NCI-H2107 treated with DMSO at 0.1 percent for 48 hours (cell line): Measurements from ENCODE around the gene TMC6.
"Not testable (repeated sequence)": the region's sequence is repeated elsewhere in the genome, so short reads cannot be mapped to it uniquely, and the experiment has no call there.

Source experiments
- DNase-seq: peaks from one replicate; lab custom pipeline; 2025; ENCODE audit not compliant: unreplicated experiment; lab: John Stamatoyannopoulos, UW

The TMC6 gene

GRCh38 chr17:78082988-78083387 is 45.6 kb downstream of the TMC6 start:
- no peak for DNase-seq

DNA sequence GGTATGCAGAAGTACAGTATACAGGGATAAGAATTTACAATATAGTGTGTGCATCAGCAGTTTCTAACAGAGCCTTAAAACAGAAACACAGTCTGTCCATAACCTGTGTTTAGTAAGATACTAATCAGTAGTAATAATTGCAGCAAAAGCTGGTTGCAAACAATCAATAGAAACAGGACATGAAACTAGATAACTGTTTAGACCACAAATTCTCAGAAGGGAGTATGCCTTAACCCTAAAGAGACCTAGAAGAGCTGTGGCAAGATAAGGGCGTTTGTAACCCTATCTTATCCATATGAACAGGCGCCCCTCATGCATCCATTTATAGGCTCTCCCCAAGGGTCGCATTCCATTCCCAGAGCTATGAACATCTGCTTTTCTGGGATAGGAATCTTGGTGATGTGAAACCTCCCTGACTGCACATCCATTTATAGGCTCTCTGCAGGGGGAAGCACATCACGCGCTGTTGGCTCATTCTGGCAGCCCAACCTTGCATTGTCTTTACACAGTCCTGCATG is 46.1 kb downstream of the TMC6 start:
- DNase-seq = not testable (repeated sequence)

DNA sequence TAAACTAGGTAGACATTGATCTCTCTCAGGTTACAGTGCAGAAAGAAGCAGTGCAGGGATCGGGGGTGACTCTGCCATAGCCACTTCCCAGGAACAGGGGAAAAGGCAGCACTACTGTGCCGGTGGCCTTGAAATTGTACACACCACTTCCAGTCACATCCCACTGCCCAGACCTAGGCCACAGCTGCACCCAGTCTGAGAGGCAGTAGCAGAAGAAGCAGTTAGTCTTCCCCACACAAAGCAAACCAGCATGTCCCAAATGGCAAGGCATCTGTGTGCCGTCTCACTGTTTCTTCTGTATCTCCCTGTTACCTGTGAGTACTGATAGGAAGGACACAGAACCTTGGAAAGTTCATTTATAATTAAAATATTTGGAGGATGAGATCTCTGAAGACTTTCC is 47.0 kb downstream of the TMC6 start:
- no peak for DNase-seq

GRCh38 chr17:78079253-78079652 is 49.3 kb downstream of the TMC6 start:
- DNase-seq = no peak

GRCh38 chr17:78075545-78075944 is 53.0 kb downstream of the TMC6 start:
- DNase-seq = no peak

DNA sequence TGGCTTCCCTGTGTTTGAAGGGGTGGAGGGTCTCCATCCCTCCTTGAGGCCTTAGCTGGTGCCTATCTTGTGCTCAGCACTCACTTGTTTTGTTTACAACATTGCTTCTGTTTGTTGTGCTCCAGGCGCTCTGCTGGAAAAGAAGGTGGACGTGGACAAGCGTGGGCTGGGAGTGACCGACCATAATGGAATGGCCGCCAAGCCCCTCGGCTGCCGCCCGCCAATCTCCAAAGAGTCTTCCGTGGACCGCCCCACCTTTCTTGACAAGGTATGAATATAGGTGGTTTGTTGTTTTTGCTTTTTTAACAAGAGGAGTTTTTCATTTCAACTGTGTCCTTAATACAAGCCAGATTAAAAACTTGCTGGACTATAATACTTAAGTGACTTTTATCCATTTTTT is 53.5 kb downstream of the TMC6 start:
- DNase-seq = no peak

DNA sequence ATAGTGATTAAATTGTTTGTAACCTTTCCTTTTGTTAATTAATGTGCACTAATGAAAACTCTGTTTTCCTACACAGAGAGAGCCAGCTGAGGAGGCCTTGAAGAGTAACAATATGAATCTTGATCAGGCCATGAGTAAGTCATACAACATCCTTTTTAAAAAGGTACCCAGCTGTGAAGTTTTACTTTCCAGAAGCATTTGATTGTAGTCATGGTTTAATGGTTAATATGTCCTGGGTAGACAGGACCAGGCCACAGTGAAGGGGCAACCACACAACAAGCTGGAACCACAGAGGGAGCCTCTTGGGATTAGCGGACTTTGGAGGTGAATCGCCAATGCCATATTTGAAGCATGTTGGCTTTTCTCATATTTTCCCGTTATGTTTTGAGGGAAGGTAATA is 55.6 kb downstream of the TMC6 start:
- no peak for DNase-seq

GRCh38 chr17:78069695-78070094 is 58.9 kb downstream of the TMC6 start:
- DNase-seq = no peak

DNA sequence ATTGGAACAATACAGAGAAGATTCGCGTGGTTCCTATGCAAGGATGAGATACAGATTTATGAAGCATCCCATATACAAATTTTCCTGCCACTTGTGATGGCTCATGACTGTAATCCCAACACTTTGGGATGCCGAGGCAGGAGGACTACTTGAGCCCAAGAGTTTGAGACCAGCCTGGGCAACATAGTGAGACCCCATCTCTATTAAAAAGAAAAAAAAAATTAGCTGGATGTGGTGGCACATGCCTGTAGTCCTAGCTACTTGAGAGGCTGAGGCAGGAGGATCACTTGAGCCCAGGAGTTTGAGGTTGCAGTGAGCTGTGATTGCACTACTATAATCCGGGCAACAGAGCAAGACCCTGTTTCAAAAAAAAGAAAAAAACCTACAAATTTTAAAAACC is 61.6 kb downstream of the TMC6 start:
- DNase-seq = not testable (repeated sequence)

DNA sequence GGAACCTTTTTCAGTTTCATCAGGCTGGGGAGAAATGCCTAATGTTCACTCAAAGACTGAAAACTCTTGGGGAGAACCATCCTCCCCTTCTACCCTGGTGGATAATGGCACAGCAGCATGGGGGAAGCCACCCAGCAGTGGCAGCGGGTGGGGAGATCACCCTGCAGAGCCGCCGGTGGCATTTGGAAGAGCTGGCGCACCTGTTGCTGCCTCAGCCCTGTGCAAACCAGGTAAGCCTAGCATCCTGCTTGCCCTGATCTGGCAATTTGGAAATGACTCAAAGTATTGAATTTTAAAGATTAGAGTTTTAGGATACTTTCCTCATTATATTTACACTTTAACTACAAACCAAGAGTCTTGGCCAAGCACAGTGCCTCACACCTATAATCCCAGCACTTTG is 63.8 kb downstream of the TMC6 start:
- DNase-seq = no peak

DNA sequence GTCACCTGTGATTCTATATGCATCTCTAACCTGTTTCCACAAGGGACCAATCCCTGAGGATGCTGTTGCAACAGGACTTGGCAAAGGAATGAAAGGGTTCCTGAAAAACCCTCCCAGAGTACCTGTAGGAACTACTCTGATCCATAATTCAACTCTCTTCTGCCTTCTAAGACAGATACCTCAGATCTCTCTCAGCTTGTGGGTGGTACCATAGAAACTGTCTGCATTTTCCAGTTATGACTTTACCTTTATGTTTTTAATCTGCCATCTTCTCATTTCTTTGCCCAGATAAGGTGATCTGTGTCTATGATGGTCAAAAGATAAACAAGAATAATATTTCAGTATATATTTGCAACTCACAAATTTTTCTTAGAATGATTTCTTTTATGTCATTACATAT is 65.1 kb downstream of the TMC6 start:
- DNase-seq = no peak

- no peak for DNase-seq
These were observed 66.0 kb downstream of the TMC6 start for GRCh38 chr17:78062596-78062995.
